Large intestine (tissue), 3 donors: ENCODE data around the gene PACSIN2. TPM values are rescaled to one million over a fixed set of nuclear protein-coding genes. Genes with fewer than 3 reads are reported as not detected.
"Not testable (repeated sequence)": the region's sequence is repeated elsewhere in the genome, so short reads cannot be mapped to it uniquely, and the experiment has no call there.

ENCODE experiments used
- DNase-seq, 2 donors: peaks; one replicate each; pipeline versions ENCODE4 v3.0.0 to v3.0.0-alpha.2; 2013
- H3K27ac ChIP-seq: one replicate; pipeline ENCODE4 v1.5.1; 2013; ENCODE audit warnings: low read length
- H3K27me3 ChIP-seq: 2 replicates; pipeline ENCODE4 v1.6.1; 2013; ENCODE audit warnings: low read length; ENCODE audit not compliant: control insufficient read depth, insufficient read depth
- H3K36me3 ChIP-seq: 2 replicates; pipeline ENCODE4 v1.6.1; 2013; ENCODE audit warnings: low read length; ENCODE audit not compliant: control insufficient read depth, insufficient read depth
- H3K4me1 ChIP-seq: one replicate; pipeline ENCODE4 v1.6.1; 2013; ENCODE audit warnings: low read length; ENCODE audit not compliant: control insufficient read depth, insufficient read depth
- H3K4me3 ChIP-seq: one replicate; pipeline ENCODE4 v1.5.1; 2013; ENCODE audit warnings: low read length
- H3K9me3 ChIP-seq: one replicate; pipeline ENCODE4 v1.6.1; 2013; ENCODE audit warnings: mild to moderate bottlenecking, low read depth, low read length, moderate library complexity; ENCODE audit not compliant: control insufficient read depth
- WGBS: methylation state at CpG from one replicate; pipeline ENCODE4 v1.1.5; 2013; ENCODE audit warnings: low lambda C conversion rate; ENCODE audit not compliant: insufficient coverage; 5-methylcytosine and 5-hydroxymethylcytosine counted together
- polyA plus RNA-seq: library from polyadenylated mRNA; unstranded; fragments of 120-200 nt; gene quantifications from one replicate; pipeline ENCODE4 v1.2.1, GENCODE V29; 2013

Gene PACSIN2
- polyA plus RNA-seq, 1 donor: 51.5 TPM

- no peaks in the 10 kb centered on the region for H3K27me3 ChIP-seq
- H3K4me1 ChIP-seq: no peaks in the 10 kb centered on the region
- H3K9me3 ChIP-seq: peaks cover 2% of the 10 kb centered on the region
- WGBS: no CpG with 5 or more reads among the region's 15 CpGs
- no peak overlapping the region for H3K27ac ChIP-seq
- no peaks in the 10 kb centered on the region for H3K36me3 ChIP-seq
- no peak overlapping the region for H3K4me3 ChIP-seq
- DNase-seq: no peak
Measured at GRCh38 chr22:43038325-43038724, 23.4 kb upstream of the PACSIN2 start.

- H3K4me1 ChIP-seq: no peaks in the 10 kb centered on the region
- no peaks in the 10 kb centered on the region for H3K27me3 ChIP-seq
- peak in 1 of 2 donors; percentile 36 for DNase-seq
- H3K36me3 ChIP-seq: no peaks in the 10 kb centered on the region
- no peak overlapping the region for H3K27ac ChIP-seq
- H3K4me3 ChIP-seq: no peak overlapping the region
- H3K9me3 ChIP-seq: peaks cover 2% of the 10 kb centered on the region
- WGBS: no CpG with 5 or more reads among the region's 19 CpGs
Measured at GRCh38 chr22:43036282-43036829, 21.4 kb upstream of the PACSIN2 start.

- Histone ChIP-seq H3K36me3 (no peaks in the 10 kb centered on the region), H3K27ac (no peak overlapping the region), H3K9me3 (peaks cover 2% of the 10 kb centered on the region), H3K4me3 (no peak overlapping the region), H3K27me3 (no peaks in the 10 kb centered on the region), H3K4me1 (no peaks in the 10 kb centered on the region)
- WGBS: no CpG with 5 or more reads among the region's 9 CpGs
- no peak for DNase-seq
Measured at GRCh38 chr22:43035250-43035649, 20.3 kb upstream of the PACSIN2 start.

GRCh38 chr22:43031617-43032016 is 16.7 kb upstream of the PACSIN2 start:
- WGBS: no CpG with 5 or more reads among the region's 3 CpGs
- no peaks in the 10 kb centered on the region for H3K4me1 ChIP-seq
- H3K27me3 ChIP-seq: no peaks in the 10 kb centered on the region
- peaks cover 2% of the 10 kb centered on the region for H3K9me3 ChIP-seq
- no peak overlapping the region for H3K27ac ChIP-seq
- H3K36me3 ChIP-seq: no peaks in the 10 kb centered on the region
- DNase-seq: no peak
- H3K4me3 ChIP-seq: no peak overlapping the region

- Histone ChIP-seq H3K4me3 (no peak overlapping the region), H3K27me3 (no peaks in the 10 kb centered on the region), H3K4me1 (peaks cover 9% of the 10 kb centered on the region), H3K9me3 (no peaks in the 10 kb centered on the region), H3K27ac (no peak overlapping the region), H3K36me3 (no peaks in the 10 kb centered on the region)
- WGBS: 67% methylated on average over 1 of the region's 6 CpGs
- DNase-seq: peak in 1 of 2 donors; percentile 49
Measured at GRCh38 chr22:43018615-43019014, 3.7 kb upstream of the PACSIN2 start.

GRCh38 chr22:43017525-43018460 is 2.8 kb upstream of the PACSIN2 start:
- H3K36me3 ChIP-seq: no peaks in the 10 kb centered on the region

GRCh38 chr22:43016150-43016549 is 1.2 kb upstream of the PACSIN2 start:
- H3K27me3 ChIP-seq: not testable (repeated sequence)
- WGBS: no CpG with 5 or more reads among the region's 5 CpGs
- H3K4me1 ChIP-seq: peaks cover 12% of the 10 kb centered on the region

More at GRCh38 chr22:43017525-43018460, 2.8 kb upstream of the PACSIN2 start:
- WGBS: 100% methylated on average over 1 of the region's 10 CpGs
- H3K4me1 ChIP-seq: peaks cover 12% of the 10 kb centered on the region
- no peaks in the 10 kb centered on the region for H3K27me3 ChIP-seq
- H3K4me3 ChIP-seq: no peak overlapping the region
- DNase-seq: no peak
- H3K9me3 ChIP-seq: no peaks in the 10 kb centered on the region
- H3K27ac ChIP-seq: no peak overlapping the region

GRCh38 chr22:43015677-43016042 is 711 bp upstream of the PACSIN2 start:
- WGBS: no CpG with 5 or more reads among the region's 5 CpGs
- H3K27ac ChIP-seq: no peak overlapping the region
- H3K36me3 ChIP-seq: no peaks in the 10 kb centered on the region
- no peaks in the 10 kb centered on the region for H3K27me3 ChIP-seq
- peaks cover 15% of the 10 kb centered on the region for H3K4me1 ChIP-seq
- no peak for DNase-seq
- peak overlapping the region; percentile 58 for H3K4me3 ChIP-seq
- H3K9me3 ChIP-seq: no peaks in the 10 kb centered on the region

More at GRCh38 chr22:43016150-43016549, 1.2 kb upstream of the PACSIN2 start:
- not testable (repeated sequence) for H3K4me3 ChIP-seq, H3K36me3 ChIP-seq, H3K9me3 ChIP-seq, H3K27ac ChIP-seq, DNase-seq

- Histone ChIP-seq H3K27me3 (no peaks in the 10 kb centered on the region), H3K36me3 (no peaks in the 10 kb centered on the region), H3K4me1 (peaks cover 19% of the 10 kb centered on the region), H3K9me3 (no peaks in the 10 kb centered on the region), H3K27ac (peak overlapping the region; percentile 12), H3K4me3 (peak overlapping the region; percentile 63)
- DNase-seq: peak in 1 of 2 donors; percentile 72
- no CpG with 5 or more reads among the region's 39 CpGs for WGBS
Measured at GRCh38 chr22:43014316-43014868, 557 bp downstream of the PACSIN2 start.
